Cardiac muscle cell (in vitro differentiated cells and primary cell): ENCODE data around the gene SEZ6L. TPM values are rescaled to one million over a fixed set of nuclear protein-coding genes. Genes with fewer than 3 reads are reported as not detected.

Experiments used
- DNase-seq, 2 donors: peaks; one replicate each; pipeline versions ENCODE4 v3.0.0 to v3.0.0-alpha.2; 2010 to 2017; ENCODE audit warnings: low read depth in 1 of 2, low spot score in 1 of 2
- H3K27ac ChIP-seq: fragments of 200-600 bp; sonication (generic); 2 replicates; pipeline ENCODE4 v1.5.1; 2016
- H3K27me3 ChIP-seq: fragments of 200-600 bp; sonication (generic); 2 replicates; pipeline ENCODE4 v1.6.0; 2016; ENCODE audit warnings: control low read depth
- H3K36me3 ChIP-seq: fragments of 200-600 bp; sonication (generic); 2 replicates; pipeline ENCODE4 v1.5.1; 2016; ENCODE audit warnings: control low read depth
- H3K4me1 ChIP-seq: fragments of 200-600 bp; sonication (generic); 2 replicates; pipeline ENCODE4 v1.8.1; 2017; ENCODE audit warnings: low read depth, mild to moderate bottlenecking, mixed run types
- H3K4me3 ChIP-seq: fragments of 200-600 bp; sonication (generic); 2 replicates; pipeline ENCODE4 v1.5.1; 2016; ENCODE audit warnings: mild to moderate bottlenecking
- H3K9me3 ChIP-seq: fragments of 200-600 bp; sonication (generic); 2 replicates; pipeline ENCODE4 v1.5.1; 2017; ENCODE audit warnings: low read depth, mild to moderate bottlenecking, control low read depth
- CTCF ChIP-seq: IDR thresholded peaks from 2 replicates; pipeline ENCODE4 v1.5.1; 2012; ENCODE audit warnings: low read depth, mild to moderate bottlenecking, low read length
- polyA plus RNA-seq: library from polyadenylated mRNA; unstranded; fragments of >200 nt; fragmentation: Nextera tagmentation; extraction: Ambion mirVana; gene quantifications from 2 replicates; pipeline ENCODE4 v1.2.1, GENCODE V29; 2016
- total RNA-seq: library from RNA; depleted of rRNA; stranded (reverse); fragments of >200 nt; gene quantifications from 2 replicates; pipeline ENCODE4 v1.2.3, GENCODE V29; 2016

Gene SEZ6L
- total and polyA plus RNA-seq, 2 experiments from 2014 or later = 0.12 TPM; not detected in 1

- DNase-seq = no peak
- H3K9me3 ChIP-seq = no peaks in the 10 kb centered on the region
- H3K27ac ChIP-seq = no peak overlapping the region
- no peaks in the 10 kb centered on the region for H3K36me3 ChIP-seq
- no peaks in the 10 kb centered on the region for H3K4me1 ChIP-seq
- H3K4me3 ChIP-seq = no peak overlapping the region
- peaks cover 5% of the 10 kb centered on the region for H3K27me3 ChIP-seq
- no peak for TF ChIP-seq CTCF
These were observed 173.6 kb downstream of the SEZ6L start for GRCh38 chr22:26342745-26343410.

- no peak for TF ChIP-seq CTCF
- Histone ChIP-seq H3K36me3 (no peaks in the 10 kb centered on the region), H3K27ac (no peak overlapping the region), H3K4me3 (no peak overlapping the region), H3K9me3 (no peaks in the 10 kb centered on the region), H3K27me3 (peaks cover 5% of the 10 kb centered on the region), H3K4me1 (no peaks in the 10 kb centered on the region)
- no peak for DNase-seq
These were observed 176.2 kb downstream of the SEZ6L start for GRCh38 chr22:26345496-26345895.

GRCh38 chr22:26348810-26349526, 179.7 kb downstream of the SEZ6L start:
- DNase-seq = no peak
- H3K9me3 ChIP-seq = no peaks in the 10 kb centered on the region
- no peak for TF ChIP-seq CTCF
- no peaks in the 10 kb centered on the region for H3K27me3 ChIP-seq
- H3K27ac ChIP-seq = no peak overlapping the region
- no peaks in the 10 kb centered on the region for H3K36me3 ChIP-seq
- H3K4me1 ChIP-seq = no peaks in the 10 kb centered on the region
- no peak overlapping the region for H3K4me3 ChIP-seq

GRCh38 chr22:26354707-26355106, 185.4 kb downstream of the SEZ6L start:
- no peak overlapping the region for H3K27ac ChIP-seq
- H3K4me1 ChIP-seq = no peaks in the 10 kb centered on the region
- no peaks in the 10 kb centered on the region for H3K9me3 ChIP-seq
- no peak for TF ChIP-seq CTCF
- no peak for DNase-seq
- H3K27me3 ChIP-seq = no peaks in the 10 kb centered on the region
- no peak overlapping the region for H3K4me3 ChIP-seq
- no peaks in the 10 kb centered on the region for H3K36me3 ChIP-seq

GRCh38 chr22:26357281-26357680, 188.0 kb downstream of the SEZ6L start:
- no peak for TF ChIP-seq CTCF
- no peak overlapping the region for H3K27ac ChIP-seq
- H3K4me1 ChIP-seq = no peaks in the 10 kb centered on the region
- DNase-seq = no peak
- peaks cover 6% of the 10 kb centered on the region for H3K27me3 ChIP-seq
- no peaks in the 10 kb centered on the region for H3K36me3 ChIP-seq
- no peaks in the 10 kb centered on the region for H3K9me3 ChIP-seq
- H3K4me3 ChIP-seq = no peak overlapping the region
